SH-SY5Y (cell line): Measurements from ENCODE around the gene CLSTN2.

ENCODE experiments used
- GATA2 ChIP-seq: IDR thresholded peaks from 2 replicates; pipeline ENCODE4 v1.6.1; 2011; ENCODE audit warnings: mild to moderate bottlenecking, low read depth, low read length
- GATA3 ChIP-seq: IDR thresholded peaks from 2 replicates; pipeline ENCODE4 v1.6.1; 2011; ENCODE audit warnings: low read depth, mild to moderate bottlenecking, low read length, moderate library complexity

CLSTN2 gene

DNA sequence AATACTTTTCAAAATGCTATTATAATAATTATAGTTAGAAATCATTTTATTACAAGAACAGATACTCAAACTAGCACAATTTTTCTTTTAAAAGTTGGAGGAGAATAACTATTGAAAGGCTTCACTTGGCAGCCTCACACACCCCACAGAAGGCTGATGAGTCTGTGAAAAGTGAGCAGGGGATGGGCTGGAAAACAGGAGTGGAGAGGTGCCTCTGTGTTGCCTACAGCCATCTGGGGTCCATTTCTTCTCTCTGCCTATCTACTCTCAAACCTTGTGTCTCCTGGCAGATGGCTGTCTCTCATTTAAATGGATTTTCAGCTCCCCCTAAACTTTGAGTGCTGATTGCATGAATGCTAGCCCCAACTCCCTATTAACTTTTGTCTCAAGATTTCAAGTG, 230.8 kb downstream of the CLSTN2 start:
- TF ChIP-seq GATA3 (no peak), GATA2 (no peak)

GRCh38 chr3:140166861-140167599, 232.0 kb downstream of the CLSTN2 start:
- TF ChIP-seq GATA2 (no peak), GATA3 (no peak)

GRCh38 chr3:140167600-140168281, 232.8 kb downstream of the CLSTN2 start:
- no peak for TF ChIP-seq GATA2
- no peak for TF ChIP-seq GATA3

GRCh38 chr3:140170612-140171011, 235.6 kb downstream of the CLSTN2 start:
- TF ChIP-seq GATA2 (no peak), GATA3 (no peak)

GRCh38 chr3:140176526-140176925, 241.5 kb downstream of the CLSTN2 start:
- TF ChIP-seq GATA2, result no peak
- no peak for TF ChIP-seq GATA3

- no peak for TF ChIP-seq GATA2
- no peak for TF ChIP-seq GATA3
Measured at GRCh38 chr3:140177943-140178342, 243.0 kb downstream of the CLSTN2 start.

DNA sequence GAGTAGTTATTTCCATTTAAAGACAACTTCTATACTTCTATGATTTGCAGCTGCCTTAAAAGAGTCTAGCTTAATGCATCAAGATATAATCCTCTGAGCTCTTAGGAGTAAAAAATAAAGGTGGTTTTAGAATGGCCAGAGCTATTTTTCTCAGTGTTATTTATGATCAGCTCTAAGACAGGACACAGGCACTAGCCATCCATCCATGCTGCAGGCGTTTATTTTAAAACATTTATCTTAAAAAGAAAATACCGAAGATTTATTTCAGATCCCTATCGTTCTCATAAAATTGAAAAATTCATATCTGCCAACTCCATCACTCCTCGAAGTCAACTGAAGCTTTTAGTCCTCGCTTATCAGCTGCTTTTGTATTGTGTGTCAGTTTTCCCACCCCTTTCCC, 243.5 kb downstream of the CLSTN2 start:
- peak; percentile 70 for TF ChIP-seq GATA2
- no peak for TF ChIP-seq GATA3

DNA sequence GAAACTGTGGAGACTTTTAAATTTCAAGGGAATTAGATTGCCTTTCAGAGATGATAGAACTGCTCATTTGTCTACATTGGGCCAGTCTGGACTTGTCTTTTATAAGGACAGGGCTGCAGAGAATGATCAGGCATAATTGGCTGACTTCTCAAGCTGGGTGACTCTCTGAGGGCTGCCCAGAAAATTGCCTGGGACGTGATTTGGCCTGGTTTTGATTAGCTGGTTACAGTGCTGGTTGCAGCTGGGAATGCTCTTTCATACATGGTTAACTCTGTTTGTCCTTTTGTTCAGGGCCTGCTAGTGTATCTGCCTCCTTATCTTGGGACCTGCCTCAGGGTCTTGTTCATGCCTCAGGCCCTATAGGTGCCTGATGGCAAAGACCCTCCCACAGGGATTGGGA, 245.6 kb downstream of the CLSTN2 start:
- peak; percentile 78 for TF ChIP-seq GATA2
- TF ChIP-seq GATA3, result 0 out of 2 replicates have a peak, but pooled peaks have one; percentile 26

GRCh38 chr3:140185375-140185774, 250.4 kb downstream of the CLSTN2 start:
- TF ChIP-seq GATA3, result no peak
- no peak for TF ChIP-seq GATA2

- TF ChIP-seq GATA2 (peak; percentile 79), GATA3 (peak; percentile 56; the same call in 1 of the 2 replicates)
Measured at GRCh38 chr3:140186421-140186920, 251.5 kb downstream of the CLSTN2 start.

DNA sequence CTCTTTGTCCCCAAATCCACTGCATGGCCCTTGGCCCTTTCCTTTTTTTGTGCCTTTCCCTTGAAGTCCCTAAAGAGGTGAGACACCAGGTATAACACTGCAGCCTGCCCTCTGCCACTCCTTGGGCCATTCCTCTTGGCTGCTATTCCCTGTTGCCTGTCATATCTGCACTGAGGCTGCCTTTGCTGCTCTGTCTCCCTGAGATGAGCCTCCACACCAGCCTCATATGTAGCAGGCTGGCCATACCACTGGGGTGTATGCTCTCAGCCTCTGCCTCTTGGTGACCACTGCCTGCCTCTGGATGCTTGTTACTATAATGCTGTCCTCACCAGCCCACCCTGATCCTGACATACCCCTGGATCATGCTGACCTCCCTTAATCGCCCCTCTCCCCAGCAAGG, 252.0 kb downstream of the CLSTN2 start:
- no peak for TF ChIP-seq GATA2
- no peak for TF ChIP-seq GATA3

- no peak for TF ChIP-seq GATA3
- no peak for TF ChIP-seq GATA2
Measured at GRCh38 chr3:140187656-140188221, 252.8 kb downstream of the CLSTN2 start.

- no peak for TF ChIP-seq GATA3
- no peak for TF ChIP-seq GATA2
Measured at GRCh38 chr3:140188285-140188684, 253.3 kb downstream of the CLSTN2 start.

- TF ChIP-seq GATA3 (no peak), GATA2 (no peak)
Measured at GRCh38 chr3:140189267-140189666, 254.3 kb downstream of the CLSTN2 start.
